Aorta (tissue), 5 donors: ENCODE data around the gene P4HTM. TPM values are rescaled to one million over a fixed set of nuclear protein-coding genes. Genes with fewer than 3 reads are reported as not detected.

Experiments
- ATAC-seq: fragments of 200-7000 bp; cut with Tn5 transposase; one replicate; pipeline ENCODE4 v1.9.1; 2022; ENCODE audit warnings: moderate library complexity; ENCODE audit not compliant: low FRiP score
- DNase-seq, 2 donors: peaks; one replicate each; pipeline ENCODE4 v3.0.0-alpha.2; 2020
- H3K27ac ChIP-seq, 2 donors: one replicate each; pipeline ENCODE4 v1.5.1; 2013; ENCODE audit warnings: low read length in 2 of 2, mild to moderate bottlenecking in 2 of 2, moderate library complexity in 2 of 2, control low read depth in 1 of 2, inconsistent platforms in 1 of 2, low read depth in 1 of 2
- H3K27me3 ChIP-seq, 2 donors: one replicate each; pipeline ENCODE4 v1.6.1; 2013; ENCODE audit warnings: control low read depth in 1 of 2, low read length in 1 of 2, mild to moderate bottlenecking in 1 of 2, moderate library complexity in 1 of 2; ENCODE audit not compliant: insufficient read depth in 2 of 2, control insufficient read depth in 1 of 2
- H3K36me3 ChIP-seq, 2 donors: one replicate each; pipeline ENCODE4 v1.6.1; 2013; ENCODE audit warnings: control low read depth in 1 of 2, low read length in 1 of 2, mild to moderate bottlenecking in 1 of 2; ENCODE audit not compliant: insufficient read depth in 2 of 2, control insufficient read depth in 1 of 2
- H3K4me1 ChIP-seq, 2 donors: one replicate each; pipeline ENCODE4 v1.6.1; 2013; ENCODE audit warnings: low read length in 2 of 2, control low read depth in 1 of 2, mild to moderate bottlenecking in 1 of 2, moderate library complexity in 1 of 2; ENCODE audit not compliant: insufficient read depth in 2 of 2, control insufficient read depth in 1 of 2
- H3K4me3 ChIP-seq, 2 donors: one replicate each; pipeline ENCODE4 v1.5.1; 2013; ENCODE audit warnings: low read length in 2 of 2, control low read depth in 1 of 2, mild to moderate bottlenecking in 1 of 2
- H3K9me3 ChIP-seq: one replicate; pipeline ENCODE4 v1.6.1; 2013; ENCODE audit warnings: mild to moderate bottlenecking, low read length; ENCODE audit not compliant: control insufficient read depth
- WGBS, 2 donors: extraction: QIAGEN DNeasy Blood & Tissue Kit; methylation state at CpG; one replicate each; pipeline ENCODE4 v1.1.7; 2013; 5-methylcytosine and 5-hydroxymethylcytosine counted together
- intact Hi-C, 2 donors: fragments of 100-400 bp; cut with DNase I; formaldehyde crosslinking; loops; one replicate each; pipeline versions ENCODE4 v1.14.2 to v1.15.0; 2022
- polyA plus RNA-seq, 2 donors: library from polyadenylated mRNA; stranded (reverse); fragments of 200-250 nt; gene quantifications; one replicate each; pipeline ENCODE4 v1.2.3, GENCODE V29; 2013
- total RNA-seq, 2 donors: library from RNA; stranded (reverse); fragmentation: NEBNext Ultra II Directional; extraction: Animal tissue kit (Norgen Biotek cat#: 25700); gene quantifications; one replicate each; pipeline ENCODE4 v1.2.1, GENCODE V29; 2021
- donor health status: healthy with polysubstance abuse.
- donor health status: Bipolar disorder and iron deficiency.
- donor health status: DM: no; HTN: no; CAD: no.
- donor health status: DM: no; HTN: no; CAD: no.
- donor health status: DM: yes; HTN: yes; CAD: no.

The P4HTM gene
- total and polyA plus RNA-seq, 4 donors = 11.1 to 59.5 (median 29.3) TPM

DNA sequence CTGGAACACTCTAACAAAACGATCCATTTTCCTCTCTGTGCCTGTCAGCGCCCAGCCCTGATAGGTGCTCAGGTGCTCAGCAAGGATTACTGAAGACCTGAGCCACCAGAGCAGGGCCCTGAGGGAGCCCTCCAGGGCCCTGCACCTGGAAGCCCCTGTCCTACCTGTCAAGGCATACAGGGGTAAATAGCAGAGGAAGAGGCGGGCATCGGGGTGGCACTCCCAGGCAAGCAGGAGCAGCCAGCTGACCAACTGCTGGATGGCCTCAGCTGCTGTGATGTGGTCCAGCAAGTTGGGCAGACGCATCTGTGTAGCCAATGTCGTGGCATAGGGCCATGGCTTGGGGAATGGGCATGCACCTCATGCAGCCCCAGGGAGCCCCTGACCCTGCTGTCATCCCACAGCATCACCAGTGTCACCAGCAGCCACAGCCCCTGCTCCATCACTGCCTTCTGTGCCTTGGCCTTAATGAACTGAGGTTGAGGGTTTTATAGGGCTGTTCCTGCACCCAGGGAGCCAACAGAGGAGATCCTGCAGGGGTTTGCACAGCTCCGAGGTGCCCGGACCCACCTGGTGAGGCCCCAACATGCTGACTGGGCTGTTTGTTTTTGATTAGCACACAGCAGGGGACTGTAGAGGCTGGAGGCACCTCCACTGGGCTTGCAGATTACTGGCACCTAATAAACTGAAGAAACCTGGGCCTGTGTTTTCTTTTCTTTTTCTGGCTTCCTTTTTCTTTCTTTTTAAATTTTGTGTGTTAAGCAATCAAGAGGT, 9.2 kb downstream of the P4HTM start:
- Histone ChIP-seq H3K36me3 (no peaks in the 10 kb centered on the region), H3K9me3 (no peaks in the 10 kb centered on the region), H3K27ac (no peak overlapping the region), H3K4me1 (no peaks in the 10 kb centered on the region), H3K27me3 (no peaks in the 10 kb centered on the region), H3K4me3 (no peak overlapping the region)
- WGBS, 2 donors = 75 to 82% methylated on average over 8 of the region's 8 CpGs
- ATAC-seq (no peak), DNase-seq (no peak)
- intact Hi-C loops = no loop called here

GRCh38 chr3:49001155-49001554, 11.1 kb downstream of the P4HTM start:
- DNase-seq = no peak
- Histone ChIP-seq H3K9me3 (no peaks in the 10 kb centered on the region), H3K36me3 (no peaks in the 10 kb centered on the region), H3K27me3 (no peaks in the 10 kb centered on the region), H3K27ac (no peak overlapping the region), H3K4me3 (no peak overlapping the region), H3K4me1 (no peaks in the 10 kb centered on the region)
- intact Hi-C loops = no loop called here
- ATAC-seq = no peak
- WGBS, 2 donors = 90 to 92% methylated on average over 6 of the region's 6 CpGs

- H3K27ac ChIP-seq = no peak overlapping the region
- H3K4me3 ChIP-seq = no peak overlapping the region
- DNase-seq (no peak), ATAC-seq (no peak)
- 90 to 91% methylated on average over 16 of the region's 16 CpGs for WGBS, 2 donors
- H3K4me1 ChIP-seq = no peaks in the 10 kb centered on the region
- intact Hi-C loops = no loop called here
- H3K36me3 ChIP-seq = no peaks in the 10 kb centered on the region
- H3K9me3 ChIP-seq = no peaks in the 10 kb centered on the region
- H3K27me3 ChIP-seq = no peaks in the 10 kb centered on the region
These were observed 14.6 kb downstream of the P4HTM start for GRCh38 chr3:49004352-49005302.

- Histone ChIP-seq H3K4me1 (no peaks in the 10 kb centered on the region), H3K9me3 (no peaks in the 10 kb centered on the region), H3K4me3 (no peak overlapping the region), H3K27me3 (no peaks in the 10 kb centered on the region), H3K36me3 (no peaks in the 10 kb centered on the region), H3K27ac (no peak overlapping the region)
- intact Hi-C loops = no loop called here
- ATAC-seq (no peak), DNase-seq (no peak)
- WGBS, 2 donors = 95 to 97% methylated on average over 3 of the region's 3 CpGs
These were observed 15.3 kb downstream of the P4HTM start for GRCh38 chr3:49005303-49005680.

- ATAC-seq (no peak), DNase-seq (no peak)
- WGBS, 2 donors = 94% methylated on average over 5 of the region's 5 CpGs
- no peaks in the 10 kb centered on the region for H3K36me3 ChIP-seq
- H3K27ac ChIP-seq = peak overlapping the region in 1 of 2 donors; percentile 48
- no peak overlapping the region for H3K4me3 ChIP-seq
- no peaks in the 10 kb centered on the region for H3K4me1 ChIP-seq
- no peaks in the 10 kb centered on the region for H3K27me3 ChIP-seq
- H3K9me3 ChIP-seq = no peaks in the 10 kb centered on the region
- intact Hi-C loops = no loop called here
These were observed 16.0 kb downstream of the P4HTM start for GRCh38 chr3:49005998-49006397.

GRCh38 chr3:49006408-49007067, 16.5 kb downstream of the P4HTM start:
- Histone ChIP-seq H3K36me3 (no peaks in the 10 kb centered on the region), H3K4me1 (no peaks in the 10 kb centered on the region), H3K4me3 (peak overlapping the region; percentile 32 to 49), H3K27ac (peak overlapping the region in 1 of 2 donors; percentile 96), H3K9me3 (no peaks in the 10 kb centered on the region), H3K27me3 (no peaks in the 10 kb centered on the region)
- ATAC-seq (peak; percentile 45), DNase-seq (peak; percentile 72 to 83)
- WGBS, 2 donors = 0 to 1% methylated on average over 32 of the region's 32 CpGs
- intact Hi-C loops = no loop called here

- no peaks in the 10 kb centered on the region for H3K9me3 ChIP-seq
- H3K27ac ChIP-seq = peak within 1 kb of the TSS in 1 of 2 donors; percentile 96
- intact Hi-C loops = no loop called here
- no peaks in the 10 kb centered on the region for H3K27me3 ChIP-seq
- DNase-seq (peak; percentile 98 to 99), ATAC-seq (peak; percentile 95)
- 0 to 1% methylated on average over 65 of the region's 65 CpGs for WGBS, 2 donors
- H3K4me1 ChIP-seq = no peaks in the 10 kb centered on the region
- peak within 1 kb of the TSS; percentile 32 to 69 for H3K4me3 ChIP-seq
- H3K36me3 ChIP-seq = no peaks in the 10 kb centered on the region
These were observed 17.2 kb downstream of the P4HTM start, which contains the start of gene WDR6 for GRCh38 chr3:49007068-49007770. Gene WDR6 (plus strand): TSS chr3:49007391. CDS start chr3:49007432, 41 bp downstream.
